Natural killer cell treated with Interleukin-12 subunit alpha and Interleukin-12 subunit beta and Interleukin-15 and Interleukin-18, amount 100 ng/mL, for 72 hours (primary cell): ENCODE measurements around the gene ZRANB1. TPM values are rescaled to one million over a fixed set of nuclear protein-coding genes. Genes with fewer than 3 reads are reported as not detected.
"Not testable (repeated sequence)": the region's sequence is repeated elsewhere in the genome, so short reads cannot be mapped to it uniquely, and the experiment has no call there.

Experiments used
- ATAC-seq, 2 donors: fragments of 150-1000 bp; cut with Tn5 transposase in 1 of 2; sonication (Bioruptor Pico), chemical (Tn5 transposase) in 1 of 2; 2 replicates each; pipeline ENCODE4 v1.10.0; 2021
- DNase-seq: peaks from one replicate; pipeline ENCODE4 v3.0.0; 2022; ENCODE audit warnings: low spot score
- H3K27ac Mint-ChIP-seq, 2 donors: 1 replicate in 1 of 2; 2 replicates in 1 of 2; pipeline ENCODE4 v1.8.0; 2022; ENCODE audit warnings: mixed read lengths in 2 of 2, mild to moderate bottlenecking in 1 of 2, moderate library complexity in 1 of 2
- H3K27me3 Mint-ChIP-seq, 2 donors: 1 replicate in 1 of 2; 2 replicates in 1 of 2; pipeline ENCODE4 v1.8.0; 2022; ENCODE audit warnings: mixed read lengths in 2 of 2
- H3K36me3 Mint-ChIP-seq: one replicate; pipeline ENCODE4 v1.8.0; 2022; ENCODE audit warnings: mixed read lengths
- H3K4me1 Mint-ChIP-seq, 2 donors: 1 replicate in 1 of 2; 2 replicates in 1 of 2; pipeline ENCODE4 v1.8.0; 2022; ENCODE audit warnings: low read depth in 2 of 2, mixed read lengths in 2 of 2, mild to moderate bottlenecking in 1 of 2
- H3K4me3 Mint-ChIP-seq: one replicate; pipeline ENCODE4 v1.8.0; 2022; ENCODE audit warnings: mixed read lengths
- H3K9me3 Mint-ChIP-seq: 2 replicates; pipeline ENCODE4 v1.8.0; 2022; ENCODE audit warnings: mixed read lengths
- total RNA-seq, 2 donors: library from RNA; stranded (reverse); gene quantifications; one replicate each; pipeline ENCODE4 v1.2.3, GENCODE V29; 2022

The ZRANB1 gene
- total RNA-seq, 2 donors from 2014 or later, result 13.0 to 16.6 TPM

DNA sequence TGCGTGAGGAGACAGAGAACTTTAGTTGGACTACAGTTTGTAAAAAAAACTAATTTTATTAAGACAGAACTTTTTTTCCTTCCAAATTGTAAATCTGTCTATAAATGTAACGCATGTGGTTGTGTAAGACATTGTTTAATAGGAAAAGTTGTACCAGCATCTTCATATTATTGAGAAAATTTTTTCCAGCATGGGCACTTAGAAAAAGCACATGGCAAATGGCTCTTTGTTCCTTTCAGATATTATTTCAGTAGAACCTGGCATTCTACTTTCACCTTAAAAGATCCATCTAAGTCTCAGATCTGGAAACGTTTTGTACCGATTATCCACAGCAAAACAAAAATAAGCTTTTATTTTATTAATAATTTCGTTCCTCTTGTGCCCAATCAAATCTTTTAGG, 43.2 kb downstream of the ZRANB1 start:
- Mint-ChIP-seq H3K36me3 (peaks cover 37% of the 10 kb centered on the region), H3K4me3 (no peak overlapping the region)

DNA sequence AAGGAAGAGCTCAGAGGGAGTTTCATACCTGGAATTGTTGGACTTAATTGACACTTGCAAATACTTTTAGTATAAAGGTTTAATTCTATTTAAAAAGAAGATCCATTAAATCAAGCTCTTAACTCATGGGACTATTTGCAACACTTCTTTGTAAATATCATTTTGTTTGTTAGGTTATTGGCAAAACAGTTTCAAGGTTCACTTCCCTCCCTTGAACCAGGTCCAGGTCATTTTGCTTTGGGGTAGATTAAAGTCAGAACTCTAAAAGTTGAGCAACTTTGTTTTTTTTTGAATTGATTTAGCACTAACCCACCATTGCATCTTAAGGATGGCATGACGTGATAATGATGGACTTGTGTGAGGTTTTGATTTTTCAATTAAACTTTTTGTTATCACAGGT, 45.9 kb downstream of the ZRANB1 start:
- Mint-ChIP-seq H3K4me1 (peaks cover 19 to 24% of the 10 kb centered on the region in 2 donors), H3K9me3 (no peaks in the 10 kb centered on the region), H3K27me3 (no peaks in the 10 kb centered on the region), H3K27ac (no peak overlapping the region), H3K4me3 (no peak overlapping the region), H3K36me3 (peaks cover 30% of the 10 kb centered on the region)
- ATAC-seq (no peak), DNase-seq (no peak)

More for the DNA sequence above, 43.2 kb downstream of the ZRANB1 start:
- no peaks in the 10 kb centered on the region for H3K27me3 Mint-ChIP-seq
- no peak for DNase-seq
- no peak overlapping the region for H3K27ac Mint-ChIP-seq
- peaks cover 21 to 30% of the 10 kb centered on the region in 2 donors for H3K4me1 Mint-ChIP-seq
- no peaks in the 10 kb centered on the region for H3K9me3 Mint-ChIP-seq
- ATAC-seq, result no peak

DNA sequence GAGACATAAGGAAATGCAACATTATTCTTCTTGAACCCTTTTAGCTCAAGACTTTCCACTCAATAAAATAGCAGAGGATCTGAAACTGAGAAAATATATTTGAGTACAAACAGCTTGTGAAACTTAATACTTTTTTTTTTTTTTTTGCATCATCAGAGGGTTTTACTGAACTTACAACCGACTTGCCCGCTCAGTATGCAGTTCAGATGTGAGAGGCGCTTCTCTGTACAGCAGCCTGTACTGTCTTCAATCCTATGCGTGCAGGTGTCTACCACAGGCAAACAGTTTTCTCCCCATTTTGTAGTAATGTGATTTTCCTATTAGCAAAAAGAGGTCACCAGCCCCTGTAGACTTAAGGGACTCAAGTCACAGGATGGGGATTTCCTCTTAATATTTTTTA, 46.8 kb downstream of the ZRANB1 start:
- not testable (repeated sequence) for H3K4me3 Mint-ChIP-seq, H3K27me3 Mint-ChIP-seq, DNase-seq, ATAC-seq, H3K9me3 Mint-ChIP-seq
- H3K4me1 Mint-ChIP-seq, result peaks cover 9 to 14% of the 10 kb centered on the region in 2 donors
- peak overlapping the region in 1 of 2 donors; percentile 81 for H3K27ac Mint-ChIP-seq
- H3K36me3 Mint-ChIP-seq, result peaks cover 20% of the 10 kb centered on the region

DNA sequence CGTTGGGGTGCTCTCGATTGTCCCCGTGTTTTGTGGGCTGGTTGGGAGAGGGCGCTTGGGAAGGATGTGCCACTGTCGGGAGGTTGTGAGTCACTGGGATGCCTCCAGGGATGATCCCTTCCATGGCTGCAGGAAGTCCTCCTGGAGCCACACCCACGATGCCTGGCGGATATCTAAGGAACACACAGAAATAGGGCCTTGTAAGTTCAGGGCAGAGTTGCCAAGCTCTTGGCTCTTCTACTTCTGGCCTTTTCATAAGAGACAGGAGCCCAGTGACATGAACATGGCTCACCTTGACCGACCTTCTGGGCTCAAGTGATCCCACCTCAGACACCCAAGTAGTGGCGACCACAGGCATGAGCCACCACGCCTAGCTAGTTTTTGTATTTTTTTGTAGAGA, 47.6 kb downstream of the ZRANB1 start:
- no peak overlapping the region for H3K4me3 Mint-ChIP-seq
- H3K36me3 Mint-ChIP-seq, result peaks cover 14% of the 10 kb centered on the region

DNA sequence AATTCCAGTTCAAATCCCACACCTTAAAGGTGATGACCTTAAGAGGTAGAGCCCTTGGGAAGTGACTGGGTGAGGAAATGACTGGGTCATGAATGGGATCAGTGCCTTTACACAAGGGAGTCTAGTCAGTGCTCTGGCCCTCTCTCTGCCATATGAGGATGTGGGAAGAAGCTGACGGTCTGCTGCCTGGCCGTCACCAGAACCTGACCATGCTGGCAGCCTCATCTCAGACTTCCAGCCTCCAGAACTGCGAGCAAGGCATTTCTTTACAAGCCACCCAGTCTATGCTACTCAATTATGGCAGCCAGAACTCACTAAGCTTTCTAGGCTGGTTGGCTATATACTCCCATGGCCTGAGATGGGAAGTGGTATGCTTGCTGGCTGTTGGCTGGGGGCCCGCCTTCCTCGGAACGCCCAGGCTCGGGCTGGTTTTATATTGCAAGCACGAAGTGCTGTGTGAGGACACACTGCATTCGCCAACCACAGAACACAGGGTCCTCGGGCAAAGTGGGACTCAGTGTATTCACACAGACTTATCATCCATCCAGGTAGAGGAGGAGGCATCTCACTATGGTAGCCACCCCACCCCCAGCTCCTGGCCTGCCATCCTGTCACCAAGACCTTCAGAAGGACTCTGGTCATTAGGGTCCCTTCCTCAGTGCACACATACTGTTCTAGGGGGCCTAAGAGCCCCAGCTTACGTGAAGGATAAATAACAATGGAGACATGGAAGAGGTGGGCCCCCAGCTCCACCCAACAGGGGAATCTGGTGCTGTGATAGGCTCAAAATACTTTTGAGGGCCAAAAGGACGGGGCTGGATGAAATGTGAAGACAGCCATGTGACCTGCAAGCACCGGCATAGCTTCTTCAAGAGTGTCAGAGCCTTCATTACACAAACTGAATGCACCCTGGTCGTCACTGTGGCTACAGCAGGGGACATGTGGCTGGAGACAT, 49.0 kb downstream of the ZRANB1 start:
- peak overlapping the region in 1 of 2 donors; percentile 45 for H3K27ac Mint-ChIP-seq
- no peak overlapping the region for H3K4me3 Mint-ChIP-seq

More for the DNA sequence above, 47.6 kb downstream of the ZRANB1 start:
- no peak for DNase-seq
- H3K27ac Mint-ChIP-seq, result peak overlapping the region; percentile 46 to 81
- peaks cover 6 to 9% of the 10 kb centered on the region in 2 donors for H3K4me1 Mint-ChIP-seq
- no peak for ATAC-seq
- no peaks in the 10 kb centered on the region for H3K27me3 Mint-ChIP-seq
- no peaks in the 10 kb centered on the region for H3K9me3 Mint-ChIP-seq

DNA sequence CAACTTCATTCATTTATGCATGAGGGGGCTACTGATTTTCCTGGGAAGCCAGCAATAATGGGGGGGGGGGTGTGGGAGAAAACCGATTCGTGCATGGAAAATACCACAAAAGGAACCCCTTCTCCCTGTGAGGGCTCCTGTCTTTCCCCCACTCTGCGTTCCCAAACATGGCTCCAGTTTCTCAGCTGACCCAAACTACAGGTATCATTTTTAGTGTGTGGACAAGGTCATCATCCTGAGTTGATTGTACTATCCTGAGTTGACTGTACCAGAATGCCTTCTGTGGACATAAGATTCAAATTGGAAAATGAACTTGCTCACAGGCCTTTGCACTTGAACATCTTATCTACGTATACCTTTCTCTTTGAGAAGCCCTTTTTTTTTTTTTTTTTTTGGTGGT, 49.9 kb downstream of the ZRANB1 start:
- ATAC-seq (no peak), DNase-seq (no peak)
- H3K4me1 Mint-ChIP-seq, result peaks cover 6% of the 10 kb centered on the region in 2 donors
- no peak overlapping the region for H3K4me3 Mint-ChIP-seq
- no peaks in the 10 kb centered on the region for H3K27me3 Mint-ChIP-seq
- H3K27ac Mint-ChIP-seq, result no peak overlapping the region
- H3K9me3 Mint-ChIP-seq, result no peaks in the 10 kb centered on the region
- peaks cover 11% of the 10 kb centered on the region for H3K36me3 Mint-ChIP-seq

More for the DNA sequence above, 49.0 kb downstream of the ZRANB1 start:
- Mint-ChIP-seq H3K9me3 (no peaks in the 10 kb centered on the region), H3K27me3 (no peaks in the 10 kb centered on the region), H3K4me1 (peaks cover 6% of the 10 kb centered on the region in 2 donors), H3K36me3 (peaks cover 11% of the 10 kb centered on the region)
- ATAC-seq, result no peak
- no peak for DNase-seq

DNA sequence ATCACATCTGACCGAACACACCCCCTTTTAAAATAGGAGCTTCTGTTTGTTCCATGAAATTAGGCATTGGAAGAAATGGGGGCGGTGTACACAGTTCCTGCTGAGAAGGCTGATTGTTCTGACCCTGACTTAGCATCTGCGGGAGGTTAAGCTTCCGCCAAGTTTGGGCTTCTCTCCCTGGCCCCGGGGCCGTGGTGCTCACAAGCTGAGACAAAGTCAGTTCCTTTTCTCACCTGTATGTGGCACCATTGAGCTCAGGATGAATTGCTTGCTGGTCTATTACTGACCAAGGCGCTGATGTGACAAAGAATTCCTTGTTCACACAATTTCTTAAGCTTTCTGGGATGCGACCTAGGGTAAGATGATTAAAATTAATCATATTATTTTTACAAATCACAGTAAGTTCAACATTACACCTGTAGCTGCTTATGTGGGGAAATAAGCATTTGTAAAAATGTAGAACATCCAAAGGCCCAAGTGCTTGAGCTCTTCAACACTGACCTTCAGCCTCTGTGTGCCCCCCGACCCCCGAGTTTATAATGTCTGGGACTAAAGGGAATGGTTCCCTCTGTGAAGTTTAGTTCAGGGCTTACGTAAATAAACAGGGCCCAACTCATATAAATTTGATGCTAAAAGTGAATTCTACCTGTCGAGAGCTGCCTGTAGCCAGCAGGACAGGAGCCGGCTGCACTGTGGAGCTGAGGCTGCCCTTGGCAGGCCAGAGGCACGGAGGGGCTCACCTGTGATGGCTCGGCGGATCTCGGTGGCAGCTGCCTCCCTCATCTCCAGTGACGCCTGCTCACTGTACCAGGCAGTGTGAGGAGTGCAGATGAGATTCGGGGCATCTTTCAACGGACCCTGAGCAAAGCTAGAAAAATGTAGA, 50.8 kb downstream of the ZRANB1 start:
- peak; percentile 51 to 69 for ATAC-seq
- DNase-seq, result no peak
- Mint-ChIP-seq H3K4me3 (no peak overlapping the region), H3K36me3 (peaks cover 6% of the 10 kb centered on the region), H3K27ac (no peak overlapping the region), H3K27me3 (no peaks in the 10 kb centered on the region), H3K9me3 (no peaks in the 10 kb centered on the region), H3K4me1 (peaks cover 6 to 8% of the 10 kb centered on the region in 2 donors)

DNA sequence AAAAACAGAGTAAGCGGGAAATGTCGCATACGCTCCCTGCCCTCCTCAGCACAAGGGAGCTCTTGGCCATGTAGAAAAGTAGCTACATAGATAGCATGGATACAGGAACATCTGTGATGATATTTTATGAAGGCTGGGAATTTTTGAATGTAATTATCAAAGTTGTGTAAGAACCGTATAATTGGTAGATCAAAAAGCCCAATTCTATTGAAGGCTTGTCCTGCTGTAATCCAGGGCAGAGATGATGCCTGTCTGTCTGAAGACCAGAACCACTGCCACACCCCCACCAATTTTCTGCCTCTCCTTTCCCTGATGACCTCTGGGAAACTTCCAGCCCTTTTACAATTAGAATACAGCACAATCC, 51.4 kb downstream of the ZRANB1 start:
- ATAC-seq (no peak), DNase-seq (no peak)
- H3K36me3 Mint-ChIP-seq, result peaks cover 5% of the 10 kb centered on the region
- H3K4me1 Mint-ChIP-seq, result peaks cover 6 to 8% of the 10 kb centered on the region in 2 donors
- no peak overlapping the region for H3K27ac Mint-ChIP-seq
- H3K4me3 Mint-ChIP-seq, result no peak overlapping the region
- no peaks in the 10 kb centered on the region for H3K9me3 Mint-ChIP-seq
- H3K27me3 Mint-ChIP-seq, result no peaks in the 10 kb centered on the region

DNA sequence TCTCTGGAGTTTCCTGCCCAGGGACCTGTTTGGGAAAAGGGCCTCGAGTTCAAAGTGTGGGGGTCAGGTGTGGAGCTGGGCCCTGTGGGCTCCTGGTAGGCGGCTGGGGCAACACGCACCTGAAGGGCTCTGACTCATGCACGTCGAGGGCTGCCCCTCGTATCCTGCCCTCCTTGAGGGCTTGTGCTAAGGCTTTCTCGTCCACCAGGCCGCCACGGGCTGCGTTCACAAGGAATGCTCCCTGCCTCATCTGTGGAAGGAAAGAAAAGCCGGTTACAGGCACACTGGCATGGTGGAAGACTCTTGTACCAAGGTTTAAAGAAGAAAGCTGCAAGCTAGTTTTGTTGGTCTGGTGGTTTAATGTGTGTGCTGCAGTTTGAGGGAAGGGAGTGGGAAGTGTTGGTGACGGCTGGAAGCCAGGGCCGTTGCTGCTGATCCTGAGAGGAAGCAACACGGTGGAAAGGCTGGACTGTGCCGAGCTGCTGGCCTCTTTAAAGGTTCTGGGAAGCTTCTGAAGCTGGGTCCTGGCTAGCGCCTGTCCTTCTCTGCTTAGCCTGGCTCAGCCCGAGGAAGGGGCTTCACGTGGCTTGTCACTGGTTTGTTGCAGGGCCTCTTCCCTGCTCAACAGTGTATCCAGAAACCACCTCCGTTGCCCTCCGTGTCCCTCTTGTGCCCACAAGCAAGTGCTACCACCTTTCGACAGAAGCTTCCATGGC, 52.0 kb downstream of the ZRANB1 start:
- no peak for DNase-seq
- Mint-ChIP-seq H3K27ac (no peak overlapping the region), H3K36me3 (peaks cover 5% of the 10 kb centered on the region)

DNA sequence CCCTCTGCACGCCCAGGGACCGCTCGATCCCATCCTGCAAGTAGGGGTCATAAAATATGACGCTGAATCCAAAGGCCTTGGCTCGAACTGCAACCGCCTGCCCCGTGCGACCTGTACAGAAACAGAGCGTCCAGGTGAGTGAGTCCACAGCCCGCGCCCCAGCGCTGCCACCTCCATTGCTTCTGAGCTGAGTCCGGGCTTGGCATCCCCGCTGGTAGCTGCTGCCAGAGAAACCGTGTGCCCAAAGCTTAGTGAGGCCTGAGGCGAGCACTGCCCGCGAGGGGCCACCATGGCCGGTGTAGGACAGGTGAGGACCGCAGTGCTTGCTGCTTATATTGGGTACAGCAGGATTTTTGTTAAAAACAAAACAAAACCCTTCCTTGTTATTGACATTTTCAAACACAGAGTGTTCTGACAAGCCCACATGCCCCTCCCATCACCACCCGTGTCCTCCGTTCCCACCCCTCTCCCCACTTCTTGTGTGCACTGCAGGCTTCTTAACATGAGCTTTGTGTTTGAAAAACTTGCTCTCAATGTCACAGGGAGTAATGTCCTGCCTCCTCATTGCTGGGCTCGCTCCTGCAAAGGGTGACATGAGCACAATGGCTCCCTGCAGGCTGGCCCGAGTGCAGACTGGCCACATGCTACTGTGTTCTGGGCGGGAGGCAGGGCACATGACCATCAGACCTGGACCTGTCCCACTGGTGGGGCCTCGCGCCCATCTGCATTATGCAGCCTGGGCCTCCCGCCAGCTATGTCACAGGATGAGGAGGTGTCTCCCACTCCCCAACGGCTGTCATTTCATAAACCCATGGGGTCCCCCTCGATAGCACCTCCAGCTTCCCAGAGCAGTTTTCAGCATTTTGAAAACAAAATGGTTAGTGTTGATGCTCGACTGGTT, 52.9 kb downstream of the ZRANB1 start:
- DNase-seq (no peak), ATAC-seq (no peak)
- Mint-ChIP-seq H3K27ac (no peak overlapping the region), H3K36me3 (no peaks in the 10 kb centered on the region), H3K9me3 (no peaks in the 10 kb centered on the region), H3K4me3 (no peak overlapping the region), H3K4me1 (peaks cover 0 to 3% of the 10 kb centered on the region in 2 donors), H3K27me3 (no peaks in the 10 kb centered on the region)

More for the DNA sequence above, 52.0 kb downstream of the ZRANB1 start:
- H3K9me3 Mint-ChIP-seq, result no peaks in the 10 kb centered on the region
- no peaks in the 10 kb centered on the region for H3K27me3 Mint-ChIP-seq
- ATAC-seq, result no peak
- H3K4me3 Mint-ChIP-seq, result no peak overlapping the region
- peaks cover 6 to 8% of the 10 kb centered on the region in 2 donors for H3K4me1 Mint-ChIP-seq

DNA sequence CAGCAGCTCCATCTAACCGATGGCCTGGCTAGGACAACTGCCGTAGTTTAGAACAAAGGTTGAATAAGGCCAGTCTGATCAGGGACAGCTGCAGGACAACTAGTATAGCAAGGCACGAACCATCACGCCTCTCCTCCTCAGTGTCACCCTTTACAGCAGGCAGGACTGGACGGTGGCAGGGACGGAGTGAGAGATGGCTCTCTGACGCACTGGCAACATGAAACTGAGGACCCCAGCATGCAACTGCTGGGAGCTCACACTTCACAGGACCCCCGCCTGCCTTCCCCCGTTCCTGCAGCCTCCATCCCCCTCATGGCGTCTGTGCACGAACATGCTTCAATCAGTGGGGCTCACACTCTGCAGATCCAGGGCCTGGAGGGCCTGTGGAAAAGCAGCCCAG, 53.7 kb downstream of the ZRANB1 start:
- Mint-ChIP-seq H3K27ac (no peak overlapping the region), H3K4me3 (no peak overlapping the region), H3K27me3 (no peaks in the 10 kb centered on the region), H3K36me3 (no peaks in the 10 kb centered on the region), H3K9me3 (no peaks in the 10 kb centered on the region), H3K4me1 (peaks cover 0 to 8% of the 10 kb centered on the region in 2 donors)
- no peak for ATAC-seq
- no peak for DNase-seq

DNA sequence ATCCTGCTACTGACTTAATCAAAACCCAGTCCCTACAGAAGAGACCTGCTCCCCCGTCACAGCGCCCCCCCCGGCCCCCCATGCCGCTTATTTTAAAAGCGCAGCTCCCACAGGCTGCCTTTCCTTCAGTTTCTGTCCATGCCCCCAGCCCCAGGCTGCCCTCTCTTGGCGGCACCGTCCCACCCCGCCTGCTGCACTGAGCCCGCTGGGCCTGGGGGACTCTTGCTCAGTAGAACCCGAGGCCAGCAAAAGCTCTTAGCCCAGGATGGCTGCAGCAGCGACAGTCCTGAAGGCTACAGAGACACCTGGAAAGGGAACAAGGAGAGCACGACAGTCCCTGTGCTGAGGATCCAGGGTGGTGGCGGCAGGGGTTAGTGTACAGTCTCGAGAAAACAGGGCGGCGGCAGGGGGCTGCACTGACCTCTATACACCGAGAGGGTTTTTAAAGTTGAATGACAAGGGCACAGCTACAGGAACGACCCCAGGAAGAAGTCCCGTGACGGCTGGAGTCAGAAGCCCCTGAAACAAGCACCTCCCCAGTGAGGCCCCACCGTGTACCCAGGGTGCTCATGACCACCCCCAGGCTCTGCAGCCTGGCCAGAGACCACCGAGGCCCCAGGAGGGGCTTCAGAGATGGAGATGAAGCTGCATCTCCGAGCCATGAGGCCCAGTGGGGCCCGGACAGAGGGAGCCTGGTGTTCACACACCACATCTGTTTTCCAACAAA, 54.4 kb downstream of the ZRANB1 start:
- Mint-ChIP-seq H3K36me3 (no peaks in the 10 kb centered on the region), H3K9me3 (no peaks in the 10 kb centered on the region), H3K4me1 (peaks cover 0 to 12% of the 10 kb centered on the region in 2 donors), H3K27me3 (no peaks in the 10 kb centered on the region), H3K27ac (no peak overlapping the region), H3K4me3 (no peak overlapping the region)
- DNase-seq (no peak), ATAC-seq (no peak)
